ELF-1 (cell line): ENCODE measurements around the gene GPR35.
A peak's percentile ranks its signal among the peaks of the same experiment; 100 is the strongest.
"Not testable (repeated sequence)": the region's sequence is repeated elsewhere in the genome, so short reads cannot be mapped to it uniquely, and the experiment has no call there.

Experiments
- DNase-seq: peaks from one replicate; pipeline ENCODE4 v3.0.0-alpha.2; 2016; ENCODE audit warnings: low read depth, low spot score

GPR35 gene

GRCh38 chr2:240602266-240603050, 22.8 kb upstream of the GPR35 start:
- DNase-seq = no peak

DNA sequence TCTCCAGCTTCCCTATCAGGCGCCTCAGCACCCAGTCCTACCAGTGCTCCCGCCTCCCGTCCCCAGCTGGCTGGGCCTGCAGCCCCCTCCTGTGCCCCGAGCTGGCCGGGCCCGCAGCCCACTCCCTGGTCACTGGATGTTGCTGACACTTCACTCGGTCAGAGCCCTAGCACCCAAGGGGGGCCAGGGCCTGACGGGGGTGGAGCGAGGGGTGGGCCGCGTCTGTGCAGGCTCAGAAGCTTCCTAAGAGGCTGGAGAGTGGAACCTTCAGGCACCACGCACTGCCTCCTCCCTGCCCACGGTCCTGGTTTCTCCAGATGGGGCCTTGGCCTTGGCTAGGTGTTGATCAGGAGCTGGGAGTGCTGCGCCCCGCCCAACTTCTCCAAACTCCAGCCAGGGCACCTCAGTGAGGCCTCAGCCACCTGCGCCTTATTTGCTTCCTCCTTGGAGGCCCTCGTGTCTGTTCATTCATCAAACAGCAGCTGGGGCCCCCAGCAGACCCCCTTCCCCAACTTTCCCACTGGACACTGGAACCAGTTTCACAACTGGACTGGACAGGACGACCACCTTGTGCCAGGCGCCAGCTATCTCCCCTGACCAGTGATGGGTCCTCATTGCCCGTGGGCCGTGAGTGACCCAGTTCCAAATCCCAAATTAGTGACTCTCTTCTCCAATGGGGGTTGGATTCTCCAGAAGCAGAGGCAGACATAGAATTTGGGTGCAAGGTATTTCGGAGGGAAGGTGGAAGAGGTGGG, 22.0 kb upstream of the GPR35 start:
- DNase-seq = no peak

GRCh38 chr2:240603846-240604245, 21.4 kb upstream of the GPR35 start:
- DNase-seq = no peak

DNA sequence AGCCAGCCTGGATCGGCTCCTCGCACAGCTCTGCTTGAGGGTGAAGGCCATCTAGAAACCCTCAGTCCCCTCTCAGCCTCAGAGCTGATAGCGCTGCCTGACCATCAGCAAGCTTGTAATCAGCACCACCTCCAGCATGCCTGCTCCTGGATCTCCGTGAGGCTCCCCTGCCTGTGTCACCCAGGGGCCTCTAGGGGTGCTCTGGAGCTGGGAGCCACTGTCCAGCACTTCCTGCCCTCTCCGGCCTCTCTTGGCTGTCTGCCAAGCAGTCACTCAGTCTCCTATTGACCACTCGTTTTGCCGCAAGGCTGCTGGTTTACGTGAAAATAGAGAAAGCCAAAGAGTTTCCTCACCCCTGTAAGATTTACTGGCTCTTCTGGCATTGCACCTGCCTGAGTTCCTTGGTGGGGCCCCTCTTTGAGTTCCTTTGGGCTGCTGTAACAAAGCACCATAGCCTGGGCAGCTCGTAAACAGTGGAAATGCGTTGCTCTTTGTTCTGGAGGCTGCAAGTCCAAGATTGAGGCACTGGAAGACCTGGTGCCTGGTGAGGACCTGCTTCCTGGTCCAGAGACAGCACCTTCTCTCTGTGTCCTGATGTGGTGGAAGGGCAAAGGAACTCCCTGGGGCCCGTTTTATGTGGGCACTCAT, 20.9 kb upstream of the GPR35 start:
- DNase-seq = peak; percentile 70

- DNase-seq = no peak
Observed at GRCh38 chr2:240604939-240605716, 20.2 kb upstream of the GPR35 start.

- DNase-seq = no peak
Observed at GRCh38 chr2:240605867-240606743, 19.2 kb upstream of the GPR35 start.

- DNase-seq = no peak
Observed at GRCh38 chr2:240611601-240612210, 13.6 kb upstream of the GPR35 start.

- DNase-seq = no peak
Observed at GRCh38 chr2:240613781-240614180, 11.5 kb upstream of the GPR35 start.

DNA sequence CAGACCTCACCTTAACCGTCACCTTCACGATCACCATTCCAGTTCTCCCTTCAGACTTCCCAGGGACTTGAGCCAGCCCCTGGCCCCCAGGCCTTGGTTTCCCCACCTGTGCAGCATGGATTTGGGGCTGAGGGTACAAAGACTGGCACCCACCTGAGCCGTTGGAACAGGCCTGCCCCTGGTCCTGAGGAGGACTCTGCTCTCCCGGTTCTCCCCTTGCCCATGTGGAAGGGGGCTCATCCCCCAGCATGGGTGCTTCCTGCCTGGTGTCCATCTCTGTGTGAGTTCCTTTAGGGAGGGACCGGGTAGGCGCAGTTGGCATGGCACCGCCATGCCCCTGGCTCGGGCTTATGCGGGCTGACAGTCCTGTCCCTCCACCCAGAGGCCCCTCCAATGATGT, 10.9 kb upstream of the GPR35 start:
- no peak for DNase-seq

- no peak for DNase-seq
Observed at GRCh38 chr2:240615396-240615795, 9.9 kb upstream of the GPR35 start.

DNA sequence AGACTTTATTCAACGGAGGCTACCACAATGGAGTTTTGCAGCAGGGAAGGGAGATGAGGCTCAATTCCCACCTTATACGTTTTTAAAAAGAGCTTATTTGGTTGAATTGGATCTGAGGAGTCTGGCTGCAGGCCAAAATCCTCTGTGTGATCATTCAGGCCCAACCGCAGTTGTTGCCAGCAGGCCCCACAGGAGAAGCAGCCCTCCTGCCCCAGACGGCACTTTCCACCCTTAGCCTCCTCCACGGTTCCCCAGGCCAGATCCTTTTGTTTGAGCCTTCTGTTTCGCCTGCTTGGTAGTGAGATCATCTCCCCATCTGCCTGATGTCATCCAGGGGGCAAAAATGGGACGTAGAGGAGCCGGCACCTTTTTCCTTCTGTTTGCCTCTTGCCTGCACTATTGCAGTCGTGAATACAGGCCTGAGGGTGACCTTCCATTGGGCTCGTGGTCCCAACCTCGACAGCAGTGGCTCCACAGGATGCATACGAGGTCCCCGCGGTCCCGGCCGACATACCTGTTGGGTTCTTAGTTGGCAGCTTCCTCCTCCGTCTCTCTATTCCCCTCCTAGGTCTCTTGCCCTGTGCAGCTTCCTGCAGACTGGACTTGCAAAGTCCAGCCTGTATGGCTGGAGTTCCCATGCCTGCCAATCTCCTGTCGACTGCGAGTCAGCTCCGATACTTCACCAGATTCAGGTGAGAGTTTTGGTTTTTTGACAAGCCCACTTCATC, 9.3 kb upstream of the GPR35 start:
- DNase-seq = no peak

DNA sequence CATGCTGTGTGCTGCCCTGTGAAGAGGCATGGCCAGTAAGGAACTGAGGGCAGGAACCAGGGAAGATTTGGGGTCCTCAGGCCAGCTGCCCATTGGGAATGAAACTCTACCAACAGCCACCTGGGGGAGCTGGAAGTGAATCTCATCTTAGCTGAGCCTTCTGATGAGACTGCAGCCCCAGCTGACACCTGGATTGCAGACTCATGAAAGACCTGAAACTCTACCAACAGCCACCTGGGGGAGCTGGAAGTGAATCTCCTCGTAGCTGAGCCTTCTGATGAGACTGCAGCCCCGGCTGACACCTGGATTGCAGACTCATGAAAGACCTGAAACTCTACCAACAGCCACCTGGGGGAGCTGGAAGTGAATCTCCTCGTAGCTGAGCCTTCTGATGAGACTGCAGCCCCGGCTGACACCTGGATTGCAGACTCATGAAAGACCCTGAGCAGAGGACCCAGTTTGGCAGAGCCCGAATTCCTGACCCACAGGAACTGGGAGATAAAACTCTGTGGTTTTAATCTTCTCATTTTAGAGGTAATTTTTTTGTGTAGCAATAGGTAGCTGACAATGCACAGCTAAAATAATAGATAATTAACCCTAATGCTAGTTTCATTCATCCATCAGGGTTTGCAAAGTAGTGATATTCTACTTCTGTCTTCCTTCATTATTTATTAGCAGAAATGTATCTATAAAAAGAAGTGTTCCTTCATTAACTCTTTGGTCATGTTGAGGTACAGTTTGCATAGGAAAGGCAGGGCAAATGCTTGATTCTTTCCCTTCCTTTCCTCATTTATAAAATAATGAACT, 8.2 kb upstream of the GPR35 start:
- DNase-seq = not testable (repeated sequence)

- no peak for DNase-seq
Observed at GRCh38 chr2:240618776-240619175, 6.5 kb upstream of the GPR35 start.

DNA sequence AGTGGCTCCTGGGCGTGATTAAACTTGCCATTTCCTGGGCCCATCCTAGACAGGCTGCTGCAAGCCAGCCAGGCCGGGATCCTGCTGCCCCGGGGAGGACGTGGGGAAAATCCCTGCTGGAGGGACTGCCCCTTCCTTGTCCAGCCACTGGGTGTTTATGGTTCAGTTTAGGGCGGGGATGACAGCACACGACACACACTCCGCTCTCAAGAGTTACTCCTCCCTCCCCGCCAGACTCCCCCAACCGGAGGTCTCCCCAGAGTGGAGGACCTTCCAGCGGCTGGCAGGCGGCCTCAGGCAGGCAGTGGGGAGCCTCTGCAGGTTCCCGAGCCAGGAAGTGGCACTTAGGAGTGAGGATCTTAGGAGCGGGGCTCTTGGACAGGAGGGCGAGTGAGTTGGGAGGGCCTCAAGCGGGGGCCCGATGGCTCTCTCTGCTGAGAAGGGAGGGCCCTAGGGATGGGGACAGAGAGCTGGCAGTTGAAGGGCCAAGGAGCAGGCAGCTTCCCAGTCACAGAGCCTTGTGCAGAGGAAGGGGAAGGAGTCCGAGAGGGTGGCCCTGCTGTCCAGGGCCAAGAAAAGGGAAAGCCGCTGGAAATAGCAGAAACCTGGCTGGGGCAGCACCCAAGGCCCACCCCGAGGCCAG, 5.7 kb upstream of the GPR35 start:
- DNase-seq = peak; percentile 40

GRCh38 chr2:240620149-240620731, 5.0 kb upstream of the GPR35 start:
- no peak for DNase-seq

DNA sequence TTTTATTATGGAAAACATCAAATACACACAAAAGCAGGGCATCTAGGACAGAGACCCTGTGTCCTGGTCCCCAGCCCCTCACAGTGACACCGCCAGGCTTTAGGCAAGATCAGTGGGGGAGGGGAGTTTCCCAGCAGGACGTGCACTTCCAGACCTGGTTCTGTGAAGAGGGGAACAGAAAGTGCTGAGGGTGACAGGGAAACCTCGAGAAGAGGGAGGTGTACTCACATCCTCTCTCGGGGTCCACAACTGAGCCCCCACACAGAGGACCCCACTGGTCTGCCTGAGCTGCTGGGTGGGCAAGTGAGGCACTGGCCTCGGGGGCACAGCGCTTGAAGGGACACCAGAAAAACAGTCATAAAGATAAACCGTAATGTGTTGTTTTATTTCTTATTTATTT, 4.4 kb upstream of the GPR35 start:
- DNase-seq = no peak

- peak; percentile 25 for DNase-seq
Observed at GRCh38 chr2:240622060-240622411, 3.2 kb upstream of the GPR35 start.
